GM13976 (cell line): Measurements from ENCODE around the gene C3orf49.

Experiments
- DNase-seq: peaks from one replicate; pipeline ENCODE4 v3.0.0; 2012; ENCODE audit warnings: low spot score
- in situ Hi-C: fragments of 300-500 bp; cut with MboI; formaldehyde crosslinking; loops from one replicate; pipeline ENCODE4 v1.12.0; 2022; ENCODE audit warnings: low sequenced_read_pairs, mixed read lengths, inconsistent platforms; ENCODE audit not compliant: unreplicated experiment
- TF ChIP-seq, protein P1 (sequence below): IDR thresholded peaks from 2 replicates; pipeline ENCODE4 v1.5.1; 2012; ENCODE audit warnings: borderline replicate concordance, mild to moderate bottlenecking; ENCODE audit not compliant: insufficient read depth; ENCODE audit errors: extremely low read depth, missing control alignments, control extremely low read depth

Gene C3orf49

DNA sequence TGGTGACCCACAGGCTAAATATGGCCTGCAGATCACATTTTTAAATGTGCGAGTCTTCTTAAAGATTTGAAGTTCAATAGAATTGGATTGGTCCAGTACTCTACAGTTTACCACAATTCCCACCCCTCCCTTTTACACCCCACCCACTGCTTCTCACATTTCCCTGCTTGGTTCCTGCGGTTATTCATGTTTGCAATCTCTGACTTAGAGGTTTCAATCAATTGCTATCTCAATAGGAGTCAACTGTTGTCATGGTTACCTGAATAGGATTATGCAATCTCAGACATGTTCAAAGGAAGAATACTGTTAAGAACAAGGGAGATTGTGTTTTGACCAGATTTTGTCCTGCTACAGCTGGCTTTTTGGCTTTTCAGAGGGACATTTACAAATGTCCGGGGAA is 4.9 kb upstream of the C3orf49 start:
- DNase-seq, result no peak
- in situ Hi-C loops, result no loop called here
- TF ChIP-seq, protein P1, sequence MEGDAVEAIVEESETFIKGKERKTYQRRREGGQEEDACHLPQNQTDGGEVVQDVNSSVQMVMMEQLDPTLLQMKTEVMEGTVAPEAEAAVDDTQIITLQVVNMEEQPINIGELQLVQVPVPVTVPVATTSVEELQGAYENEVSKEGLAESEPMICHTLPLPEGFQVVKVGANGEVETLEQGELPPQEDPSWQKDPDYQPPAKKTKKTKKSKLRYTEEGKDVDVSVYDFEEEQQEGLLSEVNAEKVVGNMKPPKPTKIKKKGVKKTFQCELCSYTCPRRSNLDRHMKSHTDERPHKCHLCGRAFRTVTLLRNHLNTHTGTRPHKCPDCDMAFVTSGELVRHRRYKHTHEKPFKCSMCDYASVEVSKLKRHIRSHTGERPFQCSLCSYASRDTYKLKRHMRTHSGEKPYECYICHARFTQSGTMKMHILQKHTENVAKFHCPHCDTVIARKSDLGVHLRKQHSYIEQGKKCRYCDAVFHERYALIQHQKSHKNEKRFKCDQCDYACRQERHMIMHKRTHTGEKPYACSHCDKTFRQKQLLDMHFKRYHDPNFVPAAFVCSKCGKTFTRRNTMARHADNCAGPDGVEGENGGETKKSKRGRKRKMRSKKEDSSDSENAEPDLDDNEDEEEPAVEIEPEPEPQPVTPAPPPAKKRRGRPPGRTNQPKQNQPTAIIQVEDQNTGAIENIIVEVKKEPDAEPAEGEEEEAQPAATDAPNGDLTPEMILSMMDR, result no peak

DNA sequence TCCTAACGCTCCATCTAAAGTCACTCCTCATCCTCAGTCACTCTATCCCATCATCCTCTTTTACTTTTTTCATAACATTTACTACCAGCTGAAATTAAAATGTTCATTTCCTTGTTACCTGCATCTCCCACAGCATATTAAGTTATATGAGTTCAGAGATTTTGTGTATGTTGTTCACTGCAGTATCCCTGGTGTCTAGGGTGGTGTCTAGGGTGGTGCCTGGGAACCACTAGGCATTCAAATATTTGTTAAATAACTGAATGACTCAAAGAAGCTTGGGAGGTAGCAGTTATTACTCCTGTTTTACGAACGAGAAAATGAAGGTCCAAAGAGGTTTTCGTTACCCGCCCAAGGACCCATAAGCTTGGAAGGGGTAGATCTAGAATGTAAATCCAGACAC is 1.9 kb upstream of the C3orf49 start:
- DNase-seq, result no peak
- in situ Hi-C loops, result loop anchor here (5.0 kb wide), 1 partner anchor 465 kb away; no protein-coding TSS in a partner anchor
- TF ChIP-seq, protein P1, result no peak

DNA sequence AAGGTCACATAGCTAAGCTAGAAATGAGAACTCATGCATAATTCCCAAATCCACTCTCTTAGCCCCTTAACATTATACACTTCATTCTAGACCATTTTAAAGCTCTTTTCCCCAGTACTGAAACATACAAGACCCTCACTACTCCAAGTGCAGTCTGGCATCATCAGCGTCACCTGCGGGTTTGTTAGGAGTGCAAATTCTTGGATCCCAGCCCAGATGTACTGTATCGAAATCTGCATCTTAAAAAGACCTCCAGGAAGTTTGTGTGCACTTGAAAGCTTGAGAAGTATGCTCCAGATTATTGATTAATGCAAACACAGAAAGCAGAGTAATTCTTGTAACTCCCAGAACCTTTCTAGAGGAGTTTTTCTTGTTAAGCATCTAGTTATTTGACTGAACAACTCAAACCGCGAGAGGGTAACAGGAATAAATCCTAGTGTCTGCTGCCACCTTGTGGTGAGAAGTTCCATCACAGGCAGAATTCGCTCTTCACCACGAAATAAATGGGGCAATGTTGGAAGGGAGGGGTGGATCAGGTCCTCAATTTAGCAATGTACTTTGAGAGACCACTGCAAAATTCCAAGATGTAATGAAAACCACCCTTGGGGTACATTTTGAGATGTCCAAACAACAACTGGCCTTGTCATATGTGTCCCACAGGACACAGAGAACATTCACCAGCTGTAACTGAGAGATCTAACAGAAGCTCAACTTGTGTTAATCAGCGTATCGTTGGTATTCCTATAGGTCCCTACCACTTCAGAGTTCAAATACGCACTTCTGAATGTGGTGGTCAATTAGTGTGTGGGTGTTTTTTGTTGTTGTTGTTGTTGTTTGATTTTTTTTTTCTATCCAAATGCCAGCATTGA is 583 bp upstream of the C3orf49 start:
- in situ Hi-C loops, result loop anchor here (5.0 kb wide), 1 partner anchor 466 kb away; no protein-coding TSS in a partner anchor
- DNase-seq, result peak; percentile 57
- TF ChIP-seq, protein P1, result peak; percentile 71

DNA sequence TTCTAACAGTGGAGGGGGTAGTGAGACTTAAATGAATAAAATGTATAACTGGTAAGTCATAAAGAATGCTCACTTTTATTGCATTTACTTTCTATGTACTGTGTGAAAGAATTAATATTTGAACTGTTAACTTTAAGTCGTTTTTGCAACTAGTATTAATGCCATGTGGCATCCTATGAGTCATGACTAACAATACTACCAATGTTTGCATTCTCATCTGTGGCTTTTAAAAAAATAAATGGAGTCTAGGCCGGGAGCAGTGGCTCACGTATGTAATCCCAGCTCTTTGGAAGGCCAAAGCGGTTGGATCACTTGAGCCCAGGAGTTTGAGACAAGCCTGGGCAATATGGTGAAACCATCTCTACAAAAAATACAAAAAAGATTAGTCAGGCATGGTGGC is 5.2 kb downstream of the C3orf49 start:
- in situ Hi-C loops, result no loop called here
- no peak for DNase-seq
- TF ChIP-seq, protein P1, result no peak

DNA sequence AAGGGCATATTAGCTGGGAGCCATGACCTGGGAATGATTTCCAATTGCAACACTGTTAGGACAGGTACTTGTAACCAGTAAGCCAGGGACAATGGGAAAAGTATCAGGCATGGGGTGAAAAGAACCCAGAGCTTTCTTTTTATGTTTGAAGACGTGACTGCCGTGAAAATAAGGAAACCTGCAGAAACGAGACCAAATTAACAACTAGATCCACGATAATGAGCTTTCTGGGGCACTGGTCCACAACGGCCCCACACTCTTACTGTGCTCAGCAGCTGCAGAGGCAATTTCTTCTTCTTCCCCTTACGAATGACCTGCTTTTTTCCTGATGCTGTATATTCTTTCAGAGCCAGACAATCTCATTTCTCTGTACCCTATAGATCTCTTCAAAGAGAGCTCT is 11.4 kb downstream of the C3orf49 start:
- no peak for DNase-seq
- in situ Hi-C loops, result loop anchor here (25.0 kb wide), 1 partner anchor 632 kb away; no protein-coding TSS in a partner anchor
- TF ChIP-seq, protein P1, result no peak

DNA sequence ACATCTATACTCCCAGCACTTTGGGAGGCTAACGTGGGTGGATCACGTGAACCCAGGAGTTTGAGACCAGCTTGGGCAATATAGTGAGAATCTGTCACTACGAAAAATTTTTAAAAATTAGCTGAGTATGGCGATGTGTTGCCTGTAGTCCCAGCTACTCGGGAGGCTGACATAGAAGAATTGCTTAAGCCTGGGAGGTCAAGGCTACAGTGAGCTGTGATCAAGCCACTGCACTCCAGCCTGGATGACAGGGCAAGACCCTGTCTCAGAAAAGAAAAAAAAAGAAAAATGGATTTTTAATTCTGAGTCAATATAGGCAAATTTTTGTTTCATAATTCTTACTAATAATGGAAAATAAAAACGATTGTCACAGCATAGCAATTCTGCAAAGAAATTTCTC is 13.3 kb downstream of the C3orf49 start:
- in situ Hi-C loops, result loop anchor here (25.0 kb wide), 1 partner anchor 630 kb away; no protein-coding TSS in a partner anchor
- DNase-seq, result no peak
- TF ChIP-seq, protein P1, result no peak
